GDM1 (cell line): ENCODE measurements around the gene TMEM50A.
"Not testable (repeated sequence)": the region's sequence is repeated elsewhere in the genome, so short reads cannot be mapped to it uniquely, and the experiment has no call there.

Source experiments
- DNase-seq: peaks from one replicate; lab custom pipeline; 2025; lab: John Stamatoyannopoulos, UW

TMEM50A gene

DNA sequence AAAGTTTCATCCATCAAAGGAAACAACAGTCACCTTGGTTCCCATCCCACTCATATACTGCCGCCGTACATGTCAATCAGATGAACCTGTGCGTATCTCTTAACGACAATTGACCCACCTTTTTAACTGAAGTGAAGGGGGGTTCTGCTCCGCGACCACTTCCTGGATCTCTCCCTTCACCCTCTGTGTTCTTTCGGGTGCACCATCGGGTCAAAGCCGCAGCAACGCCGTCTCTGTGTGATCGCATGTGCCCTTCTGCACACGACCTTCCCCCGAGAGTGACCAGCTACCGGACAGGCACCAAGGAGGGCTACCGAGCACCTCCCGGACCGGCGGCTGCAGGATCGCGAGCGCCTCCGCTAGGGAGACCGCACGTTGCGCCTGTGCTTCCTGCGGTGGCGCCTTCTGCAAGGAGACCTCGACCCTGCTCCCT is 1.2 kb upstream of the TMEM50A start:
- not testable (repeated sequence) for DNase-seq

DNA sequence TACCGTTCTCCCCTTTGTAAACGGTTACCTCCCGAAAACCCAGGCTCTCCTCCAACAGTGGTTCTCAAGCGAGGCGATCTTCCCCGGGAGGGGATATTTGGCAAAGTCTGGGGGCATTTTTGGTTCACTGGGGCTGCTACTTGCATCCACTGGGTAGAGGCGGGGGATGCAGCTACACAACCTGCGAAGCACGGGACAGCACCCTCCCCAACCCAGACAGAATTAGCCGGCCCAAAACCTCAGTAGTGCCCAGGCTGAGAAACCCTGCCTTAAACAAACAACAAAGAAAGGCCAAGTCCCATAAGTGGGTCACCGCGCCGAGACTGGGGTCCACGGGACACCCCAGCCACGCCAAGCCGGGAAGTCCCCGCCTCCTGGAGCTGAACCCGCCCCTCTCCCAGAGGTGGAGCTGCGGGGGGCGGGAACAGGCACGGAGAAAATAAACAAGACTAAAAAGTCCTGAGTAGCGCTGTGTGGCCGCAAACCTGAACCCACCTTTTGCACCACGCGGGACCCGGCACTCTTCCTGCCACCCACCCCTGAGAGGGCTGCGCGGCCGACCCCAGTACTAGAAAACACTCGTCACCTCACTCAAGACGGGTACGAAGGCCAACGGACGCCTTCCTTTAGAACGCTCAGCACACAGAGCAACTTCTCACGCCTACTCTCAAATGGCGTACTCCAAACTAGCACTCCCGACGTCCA is 499 bp upstream of the TMEM50A start:
- not testable (repeated sequence) for DNase-seq

DNA sequence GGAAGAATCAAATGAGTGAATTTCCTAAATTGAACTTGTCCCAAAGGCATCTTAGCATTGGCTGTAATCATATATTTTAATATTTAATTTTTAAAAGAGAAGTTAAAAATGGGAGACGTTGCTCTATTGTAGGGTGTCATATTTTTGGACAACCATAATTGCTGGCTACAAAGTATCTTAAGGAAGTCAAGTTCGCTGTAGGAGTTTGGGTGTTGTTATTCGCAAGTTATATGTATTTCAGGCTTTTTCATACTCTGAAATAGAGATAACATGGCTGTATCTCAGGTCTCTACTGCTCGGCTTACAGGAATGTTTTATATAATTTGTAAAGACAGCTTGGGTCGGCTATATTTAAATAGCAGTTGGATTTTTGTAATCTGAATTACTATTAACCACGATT is 852 bp downstream of the TMEM50A start:
- DNase-seq: no peak

DNA sequence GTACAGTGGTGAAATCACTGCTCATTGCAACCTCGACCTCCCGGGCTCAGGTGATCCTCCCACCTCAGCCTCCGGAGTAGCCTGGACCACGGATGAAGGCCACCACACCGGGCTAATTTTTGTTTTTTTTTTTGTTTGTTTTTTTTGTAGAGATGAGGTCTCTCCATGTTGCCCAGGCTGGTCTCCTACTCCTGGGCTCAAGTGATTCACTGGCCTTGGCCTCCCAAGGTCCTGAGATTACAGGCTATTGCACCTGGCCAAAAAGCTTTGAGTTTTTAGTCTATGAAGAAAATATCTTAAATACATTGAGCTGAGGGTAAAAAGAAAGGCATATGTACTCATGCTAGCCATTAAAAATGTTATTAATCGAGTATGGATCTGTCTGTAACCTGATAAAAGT is 3.6 kb downstream of the TMEM50A start:
- no peak for DNase-seq

DNA sequence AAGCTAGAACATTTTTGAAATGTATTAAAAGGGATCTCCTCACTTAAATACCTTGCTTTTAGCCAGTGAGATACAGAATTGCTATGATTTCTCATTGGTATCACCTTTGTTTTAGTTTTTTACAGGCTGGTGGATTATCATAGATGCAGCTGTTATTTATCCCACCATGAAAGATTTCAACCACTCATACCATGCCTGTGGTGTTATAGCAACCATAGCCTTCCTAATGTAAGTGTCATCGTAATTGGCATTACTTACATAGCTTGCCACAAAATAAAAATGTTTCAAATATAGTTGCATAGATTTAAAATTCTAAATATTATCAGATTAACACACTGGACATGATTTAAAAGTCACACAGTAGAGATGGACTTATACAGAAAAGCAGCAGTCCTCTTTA is 4.7 kb downstream of the TMEM50A start:
- no peak for DNase-seq

DNA sequence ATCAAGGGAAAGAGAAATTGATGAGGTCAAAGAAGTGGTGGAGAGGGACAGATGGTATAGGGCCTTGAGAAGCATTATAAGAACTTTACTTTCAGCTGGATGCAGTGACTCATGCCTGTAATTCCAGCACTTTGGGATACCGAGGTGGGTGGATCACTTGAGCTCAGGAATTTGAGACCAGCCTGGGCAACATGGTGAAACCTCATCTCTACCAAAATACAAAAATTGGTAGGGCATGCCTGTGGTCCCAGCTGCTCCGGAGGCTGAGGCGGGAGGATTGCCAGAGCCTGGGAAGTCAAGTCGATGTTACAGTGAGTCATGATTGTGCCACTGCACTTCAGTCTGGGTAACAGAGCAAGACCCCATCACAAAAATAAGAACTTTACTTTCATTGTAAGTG is 5.7 kb downstream of the TMEM50A start:
- DNase-seq: no peak

DNA sequence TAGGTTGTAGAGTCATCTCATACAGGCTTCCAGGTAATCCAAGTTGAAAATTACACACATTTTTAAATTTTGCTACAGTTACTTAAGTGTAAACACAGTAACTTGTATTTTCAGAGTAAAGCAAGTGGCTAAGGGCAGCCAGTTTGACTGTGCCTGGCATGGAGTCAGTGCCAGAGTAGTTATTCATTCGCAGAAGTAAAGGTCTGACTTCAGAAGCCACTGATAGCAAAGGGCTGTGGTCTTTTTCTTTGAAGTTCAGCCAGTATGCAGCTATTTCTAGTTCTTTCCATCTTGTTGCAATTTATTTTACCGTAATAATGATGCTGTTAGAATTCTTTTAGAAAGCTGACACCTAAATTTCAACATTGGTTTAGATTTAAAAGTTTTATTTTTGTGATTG is 9.4 kb downstream of the TMEM50A start:
- DNase-seq: no peak

DNA sequence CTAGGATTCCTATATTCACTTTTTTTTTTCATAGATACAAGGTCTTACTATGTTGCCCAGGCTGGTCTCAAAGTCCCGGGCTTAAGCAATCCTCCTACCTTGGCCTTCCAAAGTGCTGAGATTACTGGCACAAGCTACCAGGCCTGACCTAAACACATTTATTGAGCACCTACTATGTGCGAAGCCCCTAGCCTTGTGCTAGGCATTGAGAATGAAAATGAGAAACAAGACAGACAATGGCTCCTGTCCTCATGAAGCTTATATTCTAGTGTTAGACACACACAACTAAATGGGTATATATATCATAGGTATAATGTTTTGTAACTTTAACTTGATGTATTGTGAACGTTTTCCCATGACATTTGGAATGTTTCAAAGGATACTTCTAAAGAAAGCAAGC is 11.5 kb downstream of the TMEM50A start:
- no peak for DNase-seq

DNA sequence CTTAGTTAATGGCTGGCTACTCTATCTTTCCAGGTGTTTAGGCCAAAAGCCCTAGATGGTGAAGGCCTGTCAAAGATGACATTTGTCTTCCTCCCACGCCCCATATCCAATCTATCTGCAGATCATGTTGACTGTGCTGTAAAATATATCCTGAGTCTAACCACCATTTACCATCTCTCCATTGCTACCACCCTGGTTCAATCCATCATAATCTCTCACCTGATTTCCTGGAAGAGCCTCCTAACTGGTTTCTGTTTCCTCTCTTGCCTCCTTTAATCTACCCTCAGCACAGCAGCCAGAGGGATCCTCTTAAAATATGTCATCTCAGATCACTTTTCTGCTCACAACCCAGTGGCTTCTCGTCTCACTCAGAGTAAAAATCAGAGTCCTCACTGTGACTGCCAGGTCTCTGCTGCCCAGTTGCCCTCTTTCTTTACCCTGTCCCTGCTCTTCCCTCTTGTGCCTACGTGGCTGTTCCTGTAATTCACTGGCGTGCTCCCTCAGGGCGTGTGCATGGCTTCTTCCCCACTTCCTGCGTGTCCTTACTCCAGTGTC is 17.8 kb downstream of the TMEM50A start:
- no peak for DNase-seq

DNA sequence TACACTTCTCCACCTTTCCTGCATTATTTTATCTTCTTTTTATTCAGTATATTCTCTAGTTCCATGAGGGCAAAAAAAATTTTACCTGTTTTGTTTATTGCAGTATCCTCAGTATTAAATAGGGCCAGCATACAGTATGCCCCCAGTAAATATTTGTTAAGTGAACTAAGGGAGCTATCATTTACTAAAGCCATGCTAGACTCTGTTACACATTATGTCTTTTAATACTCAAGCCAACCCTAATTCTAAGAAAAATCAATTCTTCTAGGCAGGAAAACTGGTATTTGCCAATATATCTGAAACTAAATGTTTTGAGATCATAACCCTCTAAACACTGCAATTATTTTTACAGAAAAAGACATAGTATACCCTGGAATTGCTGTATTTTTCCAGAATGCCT is 18.3 kb downstream of the TMEM50A start:
- DNase-seq: no peak

DNA sequence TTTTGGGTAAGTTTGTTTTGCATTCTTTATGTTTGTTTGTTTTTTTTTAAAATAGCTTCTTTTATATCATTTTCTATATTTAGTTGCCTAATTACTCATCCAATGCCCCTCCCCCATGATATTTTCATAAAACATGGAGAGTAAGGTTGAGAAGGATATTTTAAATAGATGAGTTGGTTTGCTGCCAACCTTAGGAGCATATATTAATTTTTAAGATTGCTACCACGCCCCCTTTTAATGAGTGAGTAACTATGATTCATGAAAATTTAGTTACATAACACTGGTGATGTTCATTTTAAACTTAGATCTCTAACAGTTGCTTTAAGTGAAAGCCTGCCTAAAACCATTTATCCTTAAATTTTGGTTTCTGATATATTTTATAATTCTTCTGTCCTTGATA is 18.7 kb downstream of the TMEM50A start:
- DNase-seq: no peak

DNA sequence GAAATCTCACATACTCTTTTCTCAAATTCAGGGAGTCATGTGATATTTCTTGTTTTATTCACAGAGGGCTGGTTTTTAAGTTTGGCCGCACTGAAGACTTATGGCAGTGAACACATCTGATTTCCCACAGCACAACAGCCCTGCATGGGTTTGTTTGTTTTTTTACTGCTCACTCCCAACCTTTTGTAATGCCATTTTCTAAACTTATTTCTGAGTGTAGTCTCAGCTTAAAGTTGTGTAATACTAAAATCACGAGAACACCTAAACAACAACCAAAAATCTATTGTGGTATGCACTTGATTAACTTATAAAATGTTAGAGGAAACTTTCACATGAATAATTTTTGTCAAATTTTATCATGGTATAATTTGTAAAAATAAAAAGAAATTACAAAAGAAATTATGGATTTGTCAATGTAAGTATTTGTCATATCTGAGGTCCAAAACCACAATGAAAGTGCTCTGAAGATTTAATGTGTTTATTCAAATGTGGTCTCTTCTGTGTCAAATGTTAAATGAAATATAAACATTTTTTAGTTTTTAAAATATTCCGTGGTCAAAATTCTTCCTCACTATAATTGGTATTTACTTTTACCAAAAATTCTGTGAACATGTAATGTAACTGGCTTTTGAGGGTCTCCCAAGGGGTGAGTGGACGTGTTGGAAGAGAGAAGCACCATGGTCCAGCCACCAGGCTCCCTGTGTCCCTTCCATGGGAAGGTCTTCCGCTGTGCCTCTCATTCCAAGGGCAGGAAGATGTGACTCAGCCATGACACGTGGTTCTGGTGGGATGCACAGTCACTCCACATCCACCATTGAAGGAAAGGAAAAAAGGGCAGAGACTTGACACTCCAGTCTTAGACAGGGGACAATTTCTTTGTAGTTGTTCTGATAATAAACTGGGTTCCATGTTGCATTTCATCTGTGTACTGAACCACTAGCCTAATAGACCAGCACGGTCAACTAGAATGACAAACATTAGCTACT is 22.8 kb downstream of the TMEM50A start:
- no peak for DNase-seq

DNA sequence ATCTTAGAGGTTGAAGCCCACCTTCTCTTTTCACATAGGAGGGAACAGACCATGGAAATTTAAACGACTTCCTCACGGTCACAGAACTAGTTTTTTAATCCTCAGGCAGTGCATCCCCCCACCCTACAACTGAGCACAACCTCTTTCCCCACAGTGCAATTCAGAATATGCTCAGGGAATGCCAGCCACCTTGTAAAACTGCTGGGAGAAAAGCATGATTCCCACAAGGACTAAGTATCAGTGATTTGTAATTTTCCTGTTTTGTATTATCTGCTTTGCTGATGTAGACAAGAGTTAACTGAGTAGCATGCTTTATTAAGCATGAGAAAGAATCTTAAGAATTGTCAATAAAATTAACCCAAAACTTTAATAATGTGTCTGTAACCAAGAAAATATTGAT is 23.8 kb downstream of the TMEM50A start:
- DNase-seq: no peak

DNA sequence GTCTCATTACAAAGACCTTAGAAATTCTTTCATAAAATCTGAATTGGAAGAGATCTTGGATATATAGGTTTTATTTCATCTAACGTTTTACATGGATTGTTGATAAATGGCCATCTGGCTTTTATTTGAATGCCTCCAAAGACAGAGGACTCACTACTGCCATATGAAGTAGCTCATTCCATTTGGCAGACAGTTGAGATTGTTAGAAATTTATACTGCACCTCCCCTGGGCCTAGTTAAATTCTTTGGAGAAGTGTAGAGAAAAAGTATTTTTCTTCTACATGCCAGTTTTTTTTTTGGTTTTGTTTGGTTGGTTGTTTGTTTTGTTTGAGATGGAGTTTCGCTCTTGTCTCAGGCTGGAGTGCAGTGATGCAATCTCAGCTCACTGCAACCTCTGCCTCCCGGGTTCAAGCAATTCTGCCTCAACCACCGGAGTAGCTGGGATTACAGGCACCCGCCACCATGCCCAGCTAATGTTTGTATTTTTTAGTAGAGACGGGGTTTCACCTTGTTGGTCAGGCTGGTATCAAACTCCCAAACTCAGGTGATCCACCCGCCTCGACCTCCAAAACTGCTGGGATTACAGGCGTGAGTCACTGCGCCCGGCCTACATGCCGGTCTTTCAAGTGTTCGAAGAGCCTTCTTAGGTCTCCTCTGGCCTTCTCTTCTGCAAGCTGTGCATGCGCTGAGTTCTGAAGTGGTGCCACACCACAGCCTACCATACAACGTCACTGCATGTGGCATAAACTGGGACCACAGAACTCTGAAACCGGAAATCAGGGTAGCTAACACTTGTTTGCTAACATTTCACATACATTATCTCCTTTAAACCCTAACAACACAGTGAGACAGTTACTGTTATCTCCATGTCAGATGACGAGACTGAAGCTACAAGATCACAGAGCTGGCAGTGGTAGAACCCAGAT is 24.8 kb downstream of the TMEM50A start:
- not testable (repeated sequence) for DNase-seq

DNA sequence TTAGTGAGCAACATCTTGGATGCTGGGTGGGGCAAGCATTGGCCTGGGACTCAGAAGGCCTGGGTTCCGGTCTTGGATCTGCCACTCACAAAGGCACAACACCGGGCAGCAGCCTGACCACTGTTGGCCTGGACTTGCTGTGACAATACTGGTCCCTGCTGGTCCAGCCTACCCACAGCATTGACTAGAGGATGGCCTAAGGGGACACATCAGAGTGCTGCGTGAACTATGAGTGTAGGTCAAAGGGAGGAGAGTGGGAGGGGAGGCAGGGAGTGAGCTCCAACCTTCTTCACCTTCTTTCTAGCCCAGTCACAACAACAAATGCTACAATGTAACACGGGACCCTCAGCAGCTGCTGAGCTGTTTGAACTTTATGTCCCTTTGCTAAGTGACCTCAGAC is 31.1 kb downstream of the TMEM50A start:
- no peak for DNase-seq

DNA sequence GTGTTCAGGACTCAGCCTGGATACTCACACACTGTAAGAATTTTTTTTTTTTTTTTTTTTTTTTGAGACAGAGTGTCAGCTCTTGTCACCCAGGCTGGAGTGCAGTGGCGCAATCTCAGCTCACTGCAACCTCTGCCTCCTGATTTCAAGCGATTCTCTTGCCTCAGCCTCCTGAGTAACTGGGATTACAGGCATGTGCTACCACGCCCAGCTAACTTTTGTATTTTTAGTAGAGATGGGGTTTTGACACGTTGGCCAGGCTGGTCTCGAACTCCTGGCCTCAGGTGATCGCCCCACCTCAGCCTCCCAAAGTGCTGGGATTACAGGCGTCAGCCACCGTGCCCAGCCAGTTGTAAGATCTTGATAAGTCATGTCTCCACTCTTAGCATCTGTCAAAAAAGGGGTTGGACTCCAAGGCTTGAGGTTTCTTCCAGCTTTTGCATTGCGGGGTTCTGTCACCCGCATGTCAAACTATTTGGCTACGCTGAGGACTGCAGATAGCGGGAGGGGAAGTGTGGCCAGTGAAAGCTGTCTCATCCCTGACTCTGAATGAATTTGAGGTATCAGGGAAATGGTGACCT is 31.6 kb downstream of the TMEM50A start:
- not testable (repeated sequence) for DNase-seq

DNA sequence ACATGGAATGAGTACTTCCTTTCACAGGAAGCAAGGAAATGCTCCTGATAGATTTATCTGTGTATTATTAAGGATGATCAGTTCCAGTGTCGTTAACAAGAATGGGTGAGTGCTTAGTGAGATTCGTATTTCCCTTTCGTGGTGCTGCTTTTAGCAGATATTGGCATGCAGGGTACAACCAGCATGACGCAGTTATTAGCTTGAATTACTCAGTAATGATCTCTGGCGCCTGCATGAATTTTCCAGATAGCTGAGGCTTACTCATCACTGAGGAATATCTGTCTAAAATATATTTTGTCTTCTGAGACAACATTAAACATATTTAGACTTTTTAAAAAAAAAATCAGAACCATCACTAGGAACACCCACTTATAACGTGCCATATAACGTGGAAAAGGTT is 33.6 kb downstream of the TMEM50A start:
- DNase-seq: not testable (repeated sequence)

DNA sequence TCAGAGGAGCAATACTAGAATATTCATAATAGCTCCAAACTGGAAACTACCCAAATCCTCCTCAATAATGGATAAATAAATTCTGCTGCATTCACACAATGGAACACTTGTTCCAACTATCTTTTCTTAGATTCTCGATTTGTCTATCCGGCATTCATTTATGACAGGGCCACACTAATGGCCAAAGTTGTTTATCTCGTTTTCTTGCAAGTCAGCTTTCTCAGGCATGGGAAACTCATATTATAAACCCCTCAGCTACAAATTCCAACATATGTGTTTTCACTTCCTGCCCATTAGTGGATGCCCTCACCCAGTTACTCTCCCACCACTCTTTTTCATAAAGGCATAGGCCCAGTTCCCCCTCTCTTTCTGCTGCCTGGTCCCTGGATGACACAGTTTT is 40.2 kb downstream of the TMEM50A start:
- not testable (repeated sequence) for DNase-seq

DNA sequence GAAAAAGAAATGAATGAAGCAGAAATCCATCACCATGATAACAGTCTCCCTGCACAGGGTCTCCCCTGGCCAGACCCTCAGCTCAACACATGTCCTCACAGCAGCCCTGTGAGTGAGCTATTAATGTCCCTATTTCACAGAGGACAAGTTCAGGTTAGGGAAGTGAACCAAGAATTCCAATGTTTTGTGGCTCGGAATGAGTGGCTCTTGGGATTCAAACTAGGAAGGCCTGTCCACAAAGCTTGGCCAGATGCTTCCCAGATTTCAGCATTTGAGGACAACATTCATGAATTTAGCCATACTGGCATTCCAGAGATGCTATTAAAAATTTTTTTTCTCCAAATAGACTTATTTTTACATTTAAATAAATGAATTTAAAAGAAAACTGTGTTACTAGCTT is 44.4 kb downstream of the TMEM50A start:
- not testable (repeated sequence) for DNase-seq

DNA sequence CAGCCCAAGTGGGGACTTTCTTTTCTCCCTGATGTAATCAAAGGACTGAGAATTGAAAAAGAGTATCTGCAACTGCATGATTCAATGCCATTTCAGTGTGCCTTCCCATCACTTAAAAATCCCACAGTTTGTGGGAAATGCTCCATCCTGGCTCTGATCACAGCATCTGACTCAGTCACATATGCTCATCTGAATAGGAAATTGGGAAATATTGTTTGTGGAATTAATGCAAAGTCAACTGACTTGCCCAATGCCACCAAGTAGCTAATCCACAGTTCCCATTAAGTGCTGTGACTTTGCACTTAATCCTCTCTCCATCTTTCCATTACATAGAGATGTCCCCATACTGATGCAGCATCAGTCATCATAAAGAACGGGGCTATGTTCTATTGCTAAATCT is 45.0 kb downstream of the TMEM50A start:
- not testable (repeated sequence) for DNase-seq

DNA sequence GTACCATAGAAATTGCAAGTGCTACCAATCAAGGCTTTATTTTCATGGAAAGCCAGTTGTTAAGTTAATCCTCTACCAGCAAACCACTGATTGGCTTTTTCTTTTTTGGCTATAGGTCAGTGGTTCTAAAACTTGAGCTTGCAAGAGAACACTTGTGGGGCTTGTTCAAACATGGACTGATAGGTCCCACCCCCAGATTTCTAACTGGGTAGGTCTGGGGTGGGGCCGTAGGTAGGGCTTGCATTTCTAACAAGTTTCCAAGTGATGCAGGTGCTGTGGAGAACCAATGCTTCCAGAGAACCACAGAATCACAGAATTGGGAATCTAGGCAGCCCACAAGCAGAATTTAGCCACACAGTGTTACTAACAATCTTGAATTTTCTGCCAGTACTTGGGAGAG is 45.7 kb downstream of the TMEM50A start:
- DNase-seq: not testable (repeated sequence)
